HG03095 (cell line): ENCODE results near the gene FOXB1.

Experiments used
- ATAC-seq: cut with Tn5 transposase; IDR thresholded peaks from one replicate; pipeline ENCODE4 v1.9.1; 2021; ENCODE audit warnings: moderate library complexity; ENCODE audit not compliant: unreplicated experiment

Gene FOXB1

DNA sequence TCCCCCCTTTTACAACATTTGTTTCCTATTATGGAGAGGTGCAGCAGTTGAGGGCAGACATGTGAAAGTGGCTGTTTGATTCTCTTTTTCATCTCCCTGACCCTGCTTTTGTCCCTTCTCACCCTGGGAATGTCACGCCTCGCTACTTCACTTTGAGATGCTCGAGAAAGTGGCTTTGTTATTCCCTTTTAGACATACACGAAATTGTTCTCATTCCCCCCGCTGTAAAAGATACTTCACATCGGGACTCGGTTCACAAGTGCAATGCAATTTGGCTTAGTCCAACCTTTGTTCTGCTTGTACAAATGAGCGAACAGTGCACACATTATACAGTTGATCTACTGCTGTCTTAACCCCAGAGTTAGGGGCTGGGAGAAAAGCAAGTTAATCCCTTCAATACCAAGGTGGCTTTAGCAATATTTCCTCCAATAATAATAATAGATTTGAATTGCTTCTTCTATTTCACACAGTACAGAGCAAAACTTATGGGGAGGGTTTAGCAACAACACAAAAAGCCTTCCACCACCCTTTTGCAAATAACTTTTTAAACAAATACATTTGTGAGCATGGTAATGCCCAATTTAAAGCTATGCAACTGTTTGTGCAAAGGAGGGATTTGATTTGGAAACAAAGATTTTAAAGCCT, 5.7 kb upstream of the FOXB1 start:
- ATAC-seq = no peak

GRCh38 chr15:59998950-59999611, 5.0 kb upstream of the FOXB1 start:
- ATAC-seq = no peak

DNA sequence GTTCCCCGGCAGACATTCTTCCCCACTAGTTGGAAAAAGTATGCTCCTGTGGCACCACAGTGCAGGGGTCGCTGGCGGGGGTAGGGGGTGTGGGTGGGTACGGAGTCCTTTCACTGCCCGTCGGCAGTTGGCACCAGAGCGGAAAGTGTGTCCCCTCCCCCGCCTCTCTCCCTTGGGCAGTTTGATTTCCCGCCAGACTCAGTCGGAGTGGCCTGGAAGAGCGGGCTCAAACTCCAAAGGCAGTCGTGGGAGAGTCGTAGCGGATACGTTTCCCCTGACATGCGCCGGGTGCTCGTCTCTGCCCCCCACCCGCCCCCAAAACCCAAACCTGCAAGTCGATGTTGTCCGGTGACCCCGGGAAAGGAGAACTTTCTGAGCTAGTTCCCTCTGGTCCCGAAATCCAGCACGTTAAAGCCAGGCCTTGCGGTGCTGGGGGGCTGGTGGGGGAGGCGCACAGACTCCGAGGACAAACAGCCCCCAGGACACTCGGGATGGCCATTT, 4.4 kb upstream of the FOXB1 start:
- no peak for ATAC-seq

GRCh38 chr15:60000113-60000823, 3.8 kb upstream of the FOXB1 start:
- ATAC-seq = no peak

DNA sequence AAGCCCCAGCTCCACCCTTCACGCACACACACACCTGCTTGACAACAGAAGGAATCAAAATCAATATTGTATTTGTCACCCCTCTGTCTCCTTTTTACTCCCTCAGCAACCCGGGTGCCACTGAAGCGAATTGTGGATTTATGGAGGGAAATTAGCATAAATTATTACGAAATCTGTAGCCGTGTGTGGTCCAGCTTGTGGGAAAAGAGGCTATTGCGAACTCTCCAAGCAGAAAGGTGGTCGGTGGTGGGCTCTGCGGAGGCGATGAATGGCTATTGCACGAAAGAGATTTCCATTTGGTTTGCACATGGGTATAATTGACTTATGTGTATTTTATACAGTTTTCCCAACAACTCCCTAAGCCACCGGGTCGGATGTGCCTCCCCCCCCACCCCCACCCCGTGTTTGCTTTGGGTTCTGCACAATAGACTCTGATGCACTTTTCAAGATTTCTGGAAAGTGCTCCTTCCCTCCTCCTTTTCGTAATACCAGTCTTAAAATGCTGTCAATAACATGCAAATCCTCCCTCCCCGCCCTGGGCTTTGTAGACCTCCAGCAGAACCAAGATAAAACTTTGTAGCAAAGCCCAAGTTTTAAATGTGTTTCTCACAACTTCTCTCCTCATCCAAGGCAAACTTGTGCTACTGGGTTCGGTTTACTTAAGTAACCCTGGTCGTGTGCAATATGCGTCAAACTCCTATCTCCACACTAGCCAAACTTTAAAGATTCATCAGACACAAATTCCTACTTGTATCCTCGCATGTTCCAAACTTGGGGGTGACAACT, 3.1 kb upstream of the FOXB1 start:
- ATAC-seq = no peak

DNA sequence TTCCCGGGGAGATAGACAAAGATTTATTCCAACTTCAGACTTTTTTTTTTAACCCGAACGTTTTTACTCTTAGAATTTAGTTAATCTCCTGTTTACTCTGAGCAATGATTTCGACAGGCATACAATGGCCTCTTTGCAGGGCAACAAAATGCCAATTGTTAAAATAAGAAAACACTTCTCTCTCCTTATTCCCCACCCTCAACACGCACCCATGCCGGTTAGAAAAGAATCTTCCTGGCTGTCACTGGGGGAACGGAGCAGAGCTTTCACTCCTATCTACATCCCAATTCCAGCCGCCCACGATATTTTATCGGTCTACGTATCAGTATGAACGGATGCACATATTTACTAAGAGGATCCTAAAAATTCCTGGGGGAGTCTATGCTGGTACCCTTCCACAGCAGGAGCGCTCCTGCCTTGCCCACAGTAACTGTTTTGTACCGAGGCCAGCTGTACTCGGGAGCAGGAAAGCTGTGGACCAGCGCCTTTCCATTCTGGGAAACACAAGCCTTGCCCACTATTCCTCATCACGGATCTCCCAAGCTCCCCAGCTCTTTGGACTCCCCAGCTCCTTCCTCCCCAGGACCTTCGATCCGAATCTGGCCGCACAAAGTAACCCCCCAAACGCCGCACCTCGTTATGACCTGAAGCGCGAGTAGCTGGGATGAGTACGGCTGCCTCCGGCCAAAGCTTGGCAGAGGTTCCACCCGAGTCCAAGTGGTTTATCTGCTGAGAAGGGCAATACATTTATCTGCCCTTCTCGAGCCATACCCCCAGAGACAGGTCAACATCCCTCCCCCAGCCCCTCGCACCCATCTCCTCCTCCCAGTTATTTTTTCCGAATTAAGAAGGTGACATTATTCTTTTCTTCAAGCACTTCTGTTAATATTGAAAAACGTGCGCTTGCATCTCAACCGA, 2.2 kb upstream of the FOXB1 start:
- ATAC-seq = no peak

GRCh38 chr15:60002528-60003218, 1.4 kb upstream of the FOXB1 start:
- ATAC-seq = no peak

GRCh38 chr15:60003243-60004008, 685 bp upstream of the FOXB1 start:
- no peak for ATAC-seq

DNA sequence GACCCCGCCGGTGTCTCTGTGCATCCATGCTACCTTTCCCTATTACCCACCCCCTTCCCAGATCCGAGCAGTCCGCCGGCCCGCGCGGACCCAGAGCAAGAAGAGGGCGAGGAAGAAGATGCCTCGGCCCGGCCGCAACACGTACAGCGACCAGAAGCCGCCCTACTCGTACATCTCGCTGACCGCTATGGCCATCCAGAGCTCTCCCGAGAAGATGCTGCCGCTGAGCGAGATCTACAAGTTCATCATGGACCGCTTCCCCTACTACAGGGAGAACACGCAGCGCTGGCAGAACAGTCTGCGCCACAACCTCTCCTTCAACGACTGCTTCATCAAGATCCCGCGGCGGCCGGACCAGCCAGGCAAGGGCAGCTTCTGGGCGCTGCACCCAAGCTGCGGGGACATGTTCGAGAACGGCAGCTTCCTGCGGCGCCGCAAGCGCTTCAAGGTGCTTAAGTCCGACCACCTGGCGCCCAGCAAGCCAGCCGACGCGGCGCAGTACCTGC, 788 bp downstream of the FOXB1 start:
- no peak for ATAC-seq

DNA sequence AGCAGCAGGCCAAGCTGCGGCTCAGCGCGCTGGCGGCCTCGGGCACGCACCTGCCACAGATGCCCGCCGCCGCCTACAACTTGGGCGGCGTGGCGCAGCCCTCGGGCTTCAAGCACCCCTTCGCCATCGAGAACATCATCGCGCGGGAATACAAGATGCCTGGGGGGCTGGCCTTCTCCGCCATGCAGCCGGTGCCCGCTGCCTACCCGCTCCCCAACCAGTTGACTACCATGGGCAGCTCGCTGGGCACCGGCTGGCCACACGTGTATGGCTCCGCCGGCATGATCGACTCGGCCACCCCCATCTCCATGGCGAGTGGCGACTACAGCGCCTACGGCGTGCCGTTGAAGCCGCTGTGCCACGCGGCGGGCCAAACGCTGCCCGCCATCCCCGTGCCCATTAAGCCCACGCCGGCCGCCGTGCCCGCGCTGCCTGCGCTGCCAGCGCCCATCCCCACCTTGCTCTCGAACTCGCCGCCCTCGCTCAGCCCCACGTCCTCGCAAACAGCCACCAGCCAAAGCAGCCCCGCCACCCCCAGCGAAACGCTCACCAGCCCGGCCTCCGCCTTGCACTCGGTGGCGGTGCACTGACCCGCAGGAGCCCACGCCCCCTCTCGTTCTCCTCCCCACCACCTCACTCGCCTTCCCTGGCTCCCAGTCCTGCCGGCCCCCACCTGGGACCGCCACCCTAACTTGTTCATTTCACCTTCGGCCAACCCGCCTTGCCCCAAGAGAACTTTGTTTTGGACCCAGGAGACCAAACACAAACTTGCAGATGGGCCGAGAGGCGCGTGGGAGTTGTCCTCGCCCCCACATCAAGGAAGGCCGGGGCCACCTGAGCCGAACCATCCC, 1.5 kb downstream of the FOXB1 start:
- ATAC-seq = no peak

GRCh38 chr15:60006203-60006862, 2.2 kb downstream of the FOXB1 start:
- peak; percentile 58 for ATAC-seq

- ATAC-seq = no peak
These were observed 2.8 kb downstream of the FOXB1 start for GRCh38 chr15:60006873-60007272.

- ATAC-seq = no peak
These were observed 5.2 kb downstream of the FOXB1 start for GRCh38 chr15:60009124-60009960.

- no peak for ATAC-seq
These were observed 6.0 kb downstream of the FOXB1 start for GRCh38 chr15:60009980-60010732.

DNA sequence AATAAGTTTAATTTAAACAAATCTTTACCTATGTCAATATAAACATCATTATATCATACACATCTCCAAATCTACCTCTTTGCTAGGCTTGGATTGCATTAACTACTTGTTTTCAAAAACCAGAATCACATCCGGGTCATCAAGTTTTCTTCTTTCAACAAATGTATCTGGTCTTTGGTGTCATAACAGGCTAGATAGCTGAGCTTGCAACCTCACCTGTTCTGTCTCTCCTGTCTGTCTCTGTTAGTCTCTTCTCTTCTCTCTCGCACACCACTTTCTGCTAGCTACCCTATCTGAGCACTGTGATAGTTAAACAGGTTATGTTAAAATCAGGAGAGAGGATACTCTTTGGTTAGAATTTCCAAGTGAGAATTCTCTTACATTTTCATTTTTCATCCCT, 6.7 kb downstream of the FOXB1 start:
- no peak for ATAC-seq

DNA sequence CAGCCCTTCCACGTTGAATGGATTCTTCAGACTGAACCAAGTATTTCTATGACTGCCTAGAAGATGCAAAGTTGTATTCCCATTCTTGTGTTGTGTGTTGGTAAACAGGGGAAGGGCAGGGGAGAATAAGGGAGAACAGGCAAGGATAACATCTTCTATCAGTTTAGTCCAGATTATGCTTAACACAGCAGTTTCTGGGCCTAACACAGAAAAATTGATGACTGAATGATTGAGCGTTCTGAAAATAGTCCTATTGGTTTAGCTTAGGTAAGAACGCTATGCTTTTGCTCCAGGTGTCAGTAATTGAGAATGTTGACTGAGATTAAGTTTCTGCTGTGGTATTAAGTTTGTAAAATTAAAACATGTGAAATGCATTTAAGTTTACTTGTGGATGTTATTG, 8.6 kb downstream of the FOXB1 start:
- no peak for ATAC-seq
